ENCODE results near the gene TMPRSS6. TPM values are rescaled to one million over a fixed set of nuclear protein-coding genes. Genes with fewer than 3 reads are reported as not detected.

The TMPRSS6 gene
- total RNA-seq, 1 donor from 2014 or later: 7.6 TPM

GRCh38 chr22:37046589-37046988 lies 62.9 kb downstream of the TMPRSS6 start:
- Mint-ChIP-seq H3K27ac (no peak overlapping the region), H3K36me3 (no peaks in the 10 kb centered on the region), H3K4me1 (ENCODE audit: unreplicated experiment) (peaks cover 4% of the 10 kb centered on the region), H3K9me3 (no peaks in the 10 kb centered on the region), H3K4me3 (no peak overlapping the region), H3K27me3 (no peaks in the 10 kb centered on the region)
- DNase-seq (ENCODE audit: extremely low spot score, unreplicated experiment): peak; percentile 59
- no peak for TF ChIP-seq CTCF (conservative IDR thresholded peaks at IDR 0.05)

GRCh38 chr22:37045958-37046357 lies 63.6 kb downstream of the TMPRSS6 start:
- DNase-seq (ENCODE audit: extremely low spot score, unreplicated experiment): no peak
- H3K4me3 Mint-ChIP-seq: no peak overlapping the region

DNA sequence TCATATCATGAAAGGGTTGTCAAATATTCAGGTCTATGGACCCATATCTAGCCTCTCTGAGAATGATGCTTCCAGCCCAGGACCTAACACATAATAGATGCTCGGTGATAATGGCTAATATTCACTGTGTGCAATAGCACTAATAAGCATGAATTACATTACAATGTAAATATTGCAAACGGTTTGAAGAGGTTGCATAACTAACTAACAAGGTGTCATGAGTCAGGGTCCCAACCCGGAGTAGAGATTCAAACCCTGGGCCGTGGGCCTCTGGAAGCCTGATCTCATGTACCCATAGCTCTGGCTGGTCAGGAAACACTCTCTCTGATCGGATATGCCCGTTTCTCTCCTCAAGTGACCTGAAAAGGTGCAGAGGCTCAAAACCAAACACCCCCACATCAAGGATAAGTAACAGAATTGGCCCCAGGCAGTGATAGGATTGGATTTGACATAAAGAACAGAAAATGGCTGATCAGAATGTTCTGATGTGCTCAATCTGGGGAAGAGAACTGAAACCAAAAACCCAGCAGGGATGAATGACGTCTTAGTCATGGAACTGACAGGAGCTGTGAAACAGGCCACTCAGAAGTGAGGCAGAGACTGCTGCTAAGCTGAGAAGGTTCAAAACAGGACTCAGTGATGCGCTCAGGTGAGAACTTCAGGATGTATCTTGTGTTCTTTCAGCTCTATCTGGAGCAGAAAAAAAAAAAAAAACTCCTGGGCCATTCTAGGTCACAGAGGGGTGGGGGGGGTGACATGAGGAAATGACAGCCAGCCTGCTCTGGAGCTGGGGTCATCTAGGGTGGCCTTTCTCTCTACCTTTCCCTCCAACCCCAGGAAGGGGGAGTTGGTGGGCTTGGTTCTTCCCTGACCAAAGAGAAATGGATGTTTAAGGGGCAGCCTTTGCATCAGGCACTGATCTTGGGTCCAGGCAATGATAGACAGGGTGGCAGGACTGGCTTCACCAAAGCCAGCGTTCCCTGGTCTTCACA lies 64.6 kb downstream of the TMPRSS6 start:
- no peak for DNase-seq (ENCODE audit: extremely low spot score, unreplicated experiment)
- H3K4me3 Mint-ChIP-seq: no peak overlapping the region
- no peak overlapping the region for H3K27ac Mint-ChIP-seq
- H3K36me3 Mint-ChIP-seq: no peaks in the 10 kb centered on the region
- H3K9me3 Mint-ChIP-seq: no peaks in the 10 kb centered on the region
- peaks cover 4% of the 10 kb centered on the region for H3K4me1 Mint-ChIP-seq (ENCODE audit: unreplicated experiment)
- H3K27me3 Mint-ChIP-seq: no peaks in the 10 kb centered on the region
- no peak for TF ChIP-seq CTCF (conservative IDR thresholded peaks at IDR 0.05)

More at GRCh38 chr22:37045958-37046357, 63.6 kb downstream of the TMPRSS6 start:
- no peaks in the 10 kb centered on the region for H3K9me3 Mint-ChIP-seq
- H3K36me3 Mint-ChIP-seq: no peaks in the 10 kb centered on the region
- TF ChIP-seq CTCF (conservative IDR thresholded peaks at IDR 0.05): peak; percentile 71
- no peaks in the 10 kb centered on the region for H3K27me3 Mint-ChIP-seq
- H3K4me1 Mint-ChIP-seq (ENCODE audit: unreplicated experiment): peaks cover 4% of the 10 kb centered on the region
- H3K27ac Mint-ChIP-seq: no peak overlapping the region

- no peaks in the 10 kb centered on the region for H3K36me3 Mint-ChIP-seq
- TF ChIP-seq CTCF (conservative IDR thresholded peaks at IDR 0.05): peak; percentile 68
- no peaks in the 10 kb centered on the region for H3K9me3 Mint-ChIP-seq
- H3K4me1 Mint-ChIP-seq (ENCODE audit: unreplicated experiment): peaks cover 8% of the 10 kb centered on the region
- H3K27me3 Mint-ChIP-seq: no peaks in the 10 kb centered on the region
- H3K4me3 Mint-ChIP-seq: no peak overlapping the region
- peak overlapping the region; percentile 63 for H3K27ac Mint-ChIP-seq
- no peak for DNase-seq (ENCODE audit: extremely low spot score, unreplicated experiment)
Measured at GRCh38 chr22:37043828-37044538, 65.5 kb downstream of the TMPRSS6 start.

GRCh38 chr22:37043209-37043827 lies 66.2 kb downstream of the TMPRSS6 start:
- Mint-ChIP-seq H3K27ac (peak overlapping the region; percentile 63), H3K4me1 (ENCODE audit: unreplicated experiment) (peaks cover 8% of the 10 kb centered on the region), H3K27me3 (no peaks in the 10 kb centered on the region), H3K9me3 (no peaks in the 10 kb centered on the region), H3K36me3 (no peaks in the 10 kb centered on the region), H3K4me3 (no peak overlapping the region)
- peak; percentile 58 for DNase-seq (ENCODE audit: extremely low spot score, unreplicated experiment)
- TF ChIP-seq CTCF (conservative IDR thresholded peaks at IDR 0.05): no peak
